HepG2 (cell line): Measurements from ENCODE around the gene L1CAM. TPM values are rescaled to one million over a fixed set of nuclear protein-coding genes. Genes with fewer than 3 reads are reported as not detected.

Experiments used
- ATAC-seq: fragments of 200-7000 bp; cut with Tn5 transposase; 3 replicates; pipeline ENCODE4 v1.9.1; 2020; ENCODE audit warnings: mild to moderate bottlenecking, moderate library complexity
- BruUV-seq: library from RNA; stranded (reverse); fragments of 400-500 nt; replicated peaks from 2 replicates; lab custom pipeline; 2021; lab: Mats Ljungman, UMichigan
- CTCF ChIA-PET: fragments of 300-600 bp; formaldehyde crosslinking; extraction: SDS; loops from one replicate; lab custom pipeline; 2021; ENCODE audit warnings: low total read pairs, inconsistent platforms, low intra/inter-chr PET ratio; lab: Yijun Ruan, JAX
- POLR2A ChIA-PET: fragments of 350-600 bp; sonication (Branson Sonifier 250); formaldehyde crosslinking; loops from one replicate; lab custom pipeline; 2020; ENCODE audit warnings: antibody characterized with exemption, inconsistent platforms; lab: Yijun Ruan, JAX
- DNase-seq: peaks from one replicate; pipeline ENCODE4 v3.0.0-alpha.2; 2015; ENCODE audit warnings: low spot score
- FAIRE-seq: peaks from 3 replicates; lab custom pipeline; 2011; peaks lifted over from hg19 to GRCh38; lab: Jason Lieb, UNC
- H2AFZ ChIP-seq: one replicate; pipeline ENCODE4 v1.6.1; 2011; ENCODE audit warnings: low read length, inconsistent platforms
- H3K27ac ChIP-seq: fragments of 300-600 bp; 3 replicates; pipeline ENCODE4 v1.8.0; 2011; ENCODE audit warnings: mixed run types, mild to moderate bottlenecking, mixed read lengths, low read length, inconsistent platforms; ENCODE audit not compliant: insufficient read depth; ENCODE audit errors: extremely low read length
- H3K27me3 ChIP-seq, 2 experiments: fragments of 200-600 bp in 1 of 2; 2 replicates in 1 of 2; 3 replicates in 1 of 2; pipeline versions ENCODE4 v1.6.0 to v1.8.0; 2011; ENCODE audit warnings: low read length in 2 of 2, mild to moderate bottlenecking in 2 of 2, moderate library complexity in 2 of 2, inconsistent platforms in 1 of 2; ENCODE audit not compliant: insufficient read depth in 2 of 2, control insufficient read depth in 1 of 2
- H3K36me3 ChIP-seq, 2 experiments: fragments of 200-600 bp in 1 of 2; replicated peaks in 1 of 2; 2 replicates in 1 of 2; 3 replicates in 1 of 2; pipeline versions ENCODE4 v1.5.1 to v1.8.0; 2011; ENCODE audit warnings: low read length in 2 of 2, inconsistent platforms in 1 of 2; ENCODE audit not compliant: insufficient read depth in 2 of 2, control insufficient read depth in 1 of 2
- H3K4me1 ChIP-seq: 2 replicates; pipeline ENCODE4 v1.5.1; 2012; ENCODE audit warnings: low read length, inconsistent platforms; ENCODE audit not compliant: insufficient read depth
- H3K4me2 ChIP-seq: 2 replicates; pipeline ENCODE4 v1.6.0; 2011; ENCODE audit warnings: low read depth, low read length, inconsistent platforms
- H3K4me3 ChIP-seq, 3 experiments: fragments of 200-600 bp in 1 of 3; sonication (generic), shearing (Covaris generic) in 1 of 3; replicated peaks in 1 of 3; 2 replicates each; pipeline ENCODE4 v1.5.1; 2011 to 2016; ENCODE audit warnings: low read length in 3 of 3, inconsistent platforms in 2 of 3, low read depth in 2 of 3, mild to moderate bottlenecking in 2 of 3, control low read depth in 1 of 3, mixed read lengths in 1 of 3; ENCODE audit not compliant: insufficient read depth in 1 of 3
- H3K79me2 ChIP-seq: one replicate; pipeline ENCODE4 v1.6.1; 2011; ENCODE audit warnings: low read length, inconsistent platforms; ENCODE audit not compliant: insufficient read depth
- H3K9ac ChIP-seq: 2 replicates; pipeline ENCODE4 v1.6.0; 2011; ENCODE audit warnings: mild to moderate bottlenecking, low read depth, low read length, inconsistent platforms; ENCODE audit not compliant: insufficient read depth
- H3K9me3 ChIP-seq: 2 replicates; pipeline ENCODE4 v1.5.1; 2012; ENCODE audit warnings: mild to moderate bottlenecking, low read length
- H4K20me1 ChIP-seq: 2 replicates; pipeline ENCODE4 v1.6.0; 2011; ENCODE audit warnings: inconsistent platforms, mild to moderate bottlenecking, low read length, moderate library complexity; ENCODE audit not compliant: insufficient read depth
- ERF ChIP-seq: IDR thresholded peaks from 2 replicates; pipeline ENCODE4 v1.6.1; 2018; ENCODE audit warnings: missing biosample characterization, missing genetic modification reagents
- FOSL2 ChIP-seq: sonication (generic); formaldehyde crosslinking; IDR thresholded peaks from 2 replicates; pipeline ENCODE4 v1.4.0; 2020; ENCODE audit warnings: missing genetic modification reagents
- HNF4A ChIP-seq: sonication (generic); formaldehyde crosslinking; IDR thresholded peaks from 2 replicates; pipeline ENCODE4 v1.4.0; 2020; ENCODE audit warnings: missing genetic modification reagents
- JUNB ChIP-seq: sonication (generic); formaldehyde crosslinking; IDR thresholded peaks from 2 replicates; pipeline ENCODE4 v1.8.0; 2022; ENCODE audit warnings: missing genetic modification reagents, mild to moderate bottlenecking, borderline replicate concordance
- PHB2 ChIP-seq: fragments of 450-650 bp; IDR thresholded peaks from 2 replicates; pipeline ENCODE4 v1.6.1; 2018; ENCODE audit not compliant: partially characterized antibody
- SP1 ChIP-seq, 2 experiments: fragments of 450-650 bp in 1 of 2; sonication (generic) in 1 of 2; formaldehyde crosslinking in 1 of 2; IDR thresholded peaks; 2 replicates each; pipeline versions ENCODE4 v1.4.0 to v1.6.1; 2016 to 2020; ENCODE audit warnings: missing genetic modification reagents in 1 of 2
- SYNCRIP ChIP-seq: fragments of 200-400 bp; formaldehyde crosslinking; IDR thresholded peaks from 2 replicates; pipeline ENCODE4 v1.6.1; 2018; ENCODE audit warnings: mild to moderate bottlenecking, low read depth, low read length; ENCODE audit not compliant: insufficient read depth
- ZKSCAN1 ChIP-seq: fragments of 150-350 bp; IDR thresholded peaks from 2 replicates; pipeline ENCODE4 v1.6.1; 2014; ENCODE audit warnings: low read length
- ZNF138 ChIP-seq: sonication (generic); formaldehyde crosslinking; IDR thresholded peaks from 2 replicates; pipeline ENCODE4 v1.5.0; 2020; ENCODE audit warnings: mild to moderate bottlenecking, low read depth, missing genetic modification reagents
- ZNF143 ChIP-seq: sonication (generic); formaldehyde crosslinking; IDR thresholded peaks from 2 replicates; pipeline ENCODE4 v1.4.0; 2020; ENCODE audit warnings: missing genetic modification reagents
- ZNF460 ChIP-seq: sonication (generic); formaldehyde crosslinking; IDR thresholded peaks from 2 replicates; pipeline ENCODE4 v1.5.1; 2020; ENCODE audit warnings: missing genetic modification reagents, mild to moderate bottlenecking, borderline replicate concordance
- ZNF543 ChIP-seq: sonication (generic); formaldehyde crosslinking; IDR thresholded peaks from 2 replicates; pipeline ENCODE4 v1.4.0; 2020; ENCODE audit warnings: mild to moderate bottlenecking, missing genetic modification reagents
- ZNF773 ChIP-seq: sonication (generic); formaldehyde crosslinking; IDR thresholded peaks from 2 replicates; pipeline ENCODE4 v1.4.0; 2020; ENCODE audit warnings: missing genetic modification reagents, borderline replicate concordance
- ZNF782 ChIP-seq: sonication (generic); formaldehyde crosslinking; IDR thresholded peaks from 2 replicates; pipeline ENCODE4 v1.4.0; 2020; ENCODE audit warnings: missing genetic modification reagents, mild to moderate bottlenecking, borderline replicate concordance
- WGBS: methylation state at CpG from one replicate; pipeline ENCODE4 v1.1.6; 2017; ENCODE audit warnings: low lambda C conversion rate; 5-methylcytosine and 5-hydroxymethylcytosine counted together
- in situ Hi-C: cut with HindIII; loops from 2 replicates; pipeline ENCODE4 v1.10.0; 2017; ENCODE audit warnings: low pct_unique_long_range_greater_than_20kb; ENCODE audit not compliant: extremely low pct_ligation_motif_present
- intact Hi-C: fragments of 100-400 bp; cut with micrococcal nuclease; formaldehyde crosslinking; loops from one replicate; pipeline ENCODE4 v1.10.0; 2022; ENCODE audit not compliant: unreplicated experiment
- polyA plus RNA-seq, 8 experiments: library from polyadenylated mRNA; depleted of rRNA in 3 of 8; stranded (reverse) in 7 of 8; unstranded in 1 of 8; fragments of >200 nt; fragmentation: Illumina TruSeq in 4 of 8; extraction: Trizol in 4 of 8; gene quantifications; 2 replicates each; pipeline versions ENCODE4 v1.2.1 to v1.2.3, GENCODE V29; 2011 to 2016; ENCODE audit warnings: low read depth in 4 of 8, missing spikeins in 1 of 8, mixed read lengths in 1 of 8; ENCODE audit not compliant: insufficient read depth in 1 of 8
- total RNA-seq, 5 experiments: library from RNA; depleted of rRNA; stranded (reverse); fragments of >200 nt; fragmentation: Illumina TruSeq; extraction: Trizol; gene quantifications; 2 replicates each; pipeline ENCODE4 v1.2.3, GENCODE V29; 2016; ENCODE audit warnings: low read depth in 1 of 5
- TF ChIP-seq, protein P1 (sequence below): IDR thresholded peaks from 2 replicates; pipeline ENCODE4 v1.6.1; 2012; ENCODE audit warnings: low read depth, low read length, improper control_type of control experiment
- TF ChIP-seq, protein P2 (sequence below): sonication (generic); formaldehyde crosslinking; IDR thresholded peaks from 2 replicates; pipeline ENCODE4 v1.5.0; 2020; ENCODE audit warnings: mild to moderate bottlenecking, missing genetic modification reagents, borderline replicate concordance

L1CAM gene
- total and polyA plus RNA-seq, 2 of the 13 experiments (the other 11 are each of a cell fraction or from before 2014, with no cell fraction given): 1.4 to 2.0 TPM

DNA sequence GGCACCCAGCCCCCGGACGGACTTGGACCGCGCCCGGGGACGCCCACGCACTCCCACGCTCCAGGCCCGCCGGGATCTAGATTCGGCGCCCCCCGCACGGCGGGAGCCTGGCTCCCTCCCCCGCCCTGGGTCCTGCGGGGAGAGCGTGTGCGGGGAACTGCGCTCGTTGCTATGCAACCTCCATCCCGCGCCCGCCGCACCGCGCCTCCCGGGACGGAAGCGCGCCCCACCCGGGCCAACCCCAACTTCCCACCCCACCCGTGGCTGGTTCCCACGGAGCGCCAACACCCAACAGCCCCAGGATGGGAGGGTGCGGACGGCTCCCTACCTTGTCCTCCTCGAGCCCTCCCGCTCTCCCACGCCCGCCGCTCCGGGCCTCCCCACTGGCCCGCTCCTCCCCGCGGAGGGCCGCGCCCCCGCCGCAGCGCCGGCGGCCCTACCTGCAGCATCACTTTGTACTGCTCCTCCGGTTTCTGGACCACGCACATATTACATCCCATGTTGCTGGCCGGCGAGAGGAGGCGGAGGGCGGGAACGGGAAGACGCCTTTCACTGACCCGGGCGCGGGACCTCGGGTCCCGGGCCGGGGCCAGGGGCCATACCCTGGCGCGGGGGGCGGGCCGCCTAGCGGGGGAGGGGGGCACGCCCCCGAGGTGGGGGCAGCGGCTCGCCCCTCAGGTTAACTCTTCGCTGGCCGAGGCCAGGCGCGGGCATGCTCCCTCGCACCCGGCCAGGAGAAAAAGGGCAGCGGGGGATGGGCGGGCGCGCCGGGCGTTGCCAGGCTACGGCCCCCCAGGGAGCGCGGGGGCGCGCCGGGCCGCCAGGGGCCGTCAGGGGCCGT, 56.0 kb downstream of the L1CAM start, which contains the start of gene PDZD4:
Gene PDZD4, minus strand, starts transcription at position 746 of the 841 bp plus-strand sequence. Its CDS starts 246 bp downstream, at position 500.
- DNase-seq: no peak
- intact Hi-C loops (no loop called here), in situ Hi-C loops (no loop called here)
- no peaks in the 10 kb centered on the region for H4K20me1 ChIP-seq
- ATAC-seq: no peak
- no peak for FAIRE-seq
- no peaks in the 10 kb centered on the region for H3K79me2 ChIP-seq
- no peak within 1 kb of the TSS for H2AFZ ChIP-seq
- no TSS peak for BruUV-seq
- no peaks in the 10 kb centered on the region for H3K4me1 ChIP-seq
- CTCF ChIA-PET: no interaction called here
- H3K4me2 ChIP-seq: no peak within 1 kb of the TSS
- no peaks in the 10 kb centered on the region for H3K9me3 ChIP-seq
- POLR2A ChIA-PET: no interaction called here
- H3K9ac ChIP-seq: no peak within 1 kb of the TSS
- no peak within 1 kb of the TSS for H3K27ac ChIP-seq
- peaks cover 4 to 35% of the 10 kb centered on the region in 2 experiments; a peak in 3 of 5 replicates for H3K27me3 ChIP-seq
- no peaks in the 10 kb centered on the region for H3K36me3 ChIP-seq
- H3K4me3 ChIP-seq: no peak within 1 kb of the TSS; a peak in 1 of 6 replicates
- no CpG with 5 or more reads among the region's 97 CpGs for WGBS
- no peak for TF ChIP-seq ZNF773 (CRISPR knock-in tag)
- TF ChIP-seq ZNF782 (CRISPR knock-in tag): no peak
- TF ChIP-seq SYNCRIP: no peak
- no peak for TF ChIP-seq FOSL2 (CRISPR knock-in tag)
- TF ChIP-seq ZKSCAN1: no peak
- TF ChIP-seq ZNF460 (CRISPR knock-in tag): no peak
- no peak for TF ChIP-seq SP1 (IDR thresholded peaks at IDR 0.05)
- no peak for TF ChIP-seq SP1 (CRISPR knock-in tag; IDR thresholded peaks at IDR 0.05)
- TF ChIP-seq ZNF143 (CRISPR knock-in tag): no peak
- no peak for TF ChIP-seq ERF (CRISPR knock-in tag)
- no peak for TF ChIP-seq ZNF138 (CRISPR knock-in tag)
- no peak for TF ChIP-seq PHB2
- no peak for TF ChIP-seq JUNB (CRISPR knock-in tag)
- no peak for TF ChIP-seq ZNF543 (CRISPR knock-in tag)
- no peak for TF ChIP-seq HNF4A
- TF ChIP-seq, protein P1, sequence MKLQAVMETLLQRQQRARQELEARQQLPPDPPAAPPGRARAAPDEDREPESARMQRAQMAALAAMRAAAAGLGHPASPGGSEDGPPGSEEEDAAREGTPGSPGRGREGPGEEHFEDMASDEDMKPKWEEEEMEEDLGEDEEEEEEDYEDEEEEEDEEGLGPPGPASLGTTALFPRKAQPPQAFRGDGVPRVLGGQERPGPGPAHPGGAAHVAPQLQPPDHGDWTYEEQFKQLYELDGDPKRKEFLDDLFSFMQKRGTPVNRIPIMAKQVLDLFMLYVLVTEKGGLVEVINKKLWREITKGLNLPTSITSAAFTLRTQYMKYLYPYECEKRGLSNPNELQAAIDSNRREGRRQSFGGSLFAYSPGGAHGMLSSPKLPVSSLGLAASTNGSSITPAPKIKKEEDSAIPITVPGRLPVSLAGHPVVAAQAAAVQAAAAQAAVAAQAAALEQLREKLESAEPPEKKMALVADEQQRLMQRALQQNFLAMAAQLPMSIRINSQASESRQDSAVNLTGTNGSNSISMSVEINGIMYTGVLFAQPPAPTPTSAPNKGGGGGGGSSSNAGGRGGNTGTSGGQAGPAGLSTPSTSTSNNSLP: no peak
- TF ChIP-seq, protein P2, sequence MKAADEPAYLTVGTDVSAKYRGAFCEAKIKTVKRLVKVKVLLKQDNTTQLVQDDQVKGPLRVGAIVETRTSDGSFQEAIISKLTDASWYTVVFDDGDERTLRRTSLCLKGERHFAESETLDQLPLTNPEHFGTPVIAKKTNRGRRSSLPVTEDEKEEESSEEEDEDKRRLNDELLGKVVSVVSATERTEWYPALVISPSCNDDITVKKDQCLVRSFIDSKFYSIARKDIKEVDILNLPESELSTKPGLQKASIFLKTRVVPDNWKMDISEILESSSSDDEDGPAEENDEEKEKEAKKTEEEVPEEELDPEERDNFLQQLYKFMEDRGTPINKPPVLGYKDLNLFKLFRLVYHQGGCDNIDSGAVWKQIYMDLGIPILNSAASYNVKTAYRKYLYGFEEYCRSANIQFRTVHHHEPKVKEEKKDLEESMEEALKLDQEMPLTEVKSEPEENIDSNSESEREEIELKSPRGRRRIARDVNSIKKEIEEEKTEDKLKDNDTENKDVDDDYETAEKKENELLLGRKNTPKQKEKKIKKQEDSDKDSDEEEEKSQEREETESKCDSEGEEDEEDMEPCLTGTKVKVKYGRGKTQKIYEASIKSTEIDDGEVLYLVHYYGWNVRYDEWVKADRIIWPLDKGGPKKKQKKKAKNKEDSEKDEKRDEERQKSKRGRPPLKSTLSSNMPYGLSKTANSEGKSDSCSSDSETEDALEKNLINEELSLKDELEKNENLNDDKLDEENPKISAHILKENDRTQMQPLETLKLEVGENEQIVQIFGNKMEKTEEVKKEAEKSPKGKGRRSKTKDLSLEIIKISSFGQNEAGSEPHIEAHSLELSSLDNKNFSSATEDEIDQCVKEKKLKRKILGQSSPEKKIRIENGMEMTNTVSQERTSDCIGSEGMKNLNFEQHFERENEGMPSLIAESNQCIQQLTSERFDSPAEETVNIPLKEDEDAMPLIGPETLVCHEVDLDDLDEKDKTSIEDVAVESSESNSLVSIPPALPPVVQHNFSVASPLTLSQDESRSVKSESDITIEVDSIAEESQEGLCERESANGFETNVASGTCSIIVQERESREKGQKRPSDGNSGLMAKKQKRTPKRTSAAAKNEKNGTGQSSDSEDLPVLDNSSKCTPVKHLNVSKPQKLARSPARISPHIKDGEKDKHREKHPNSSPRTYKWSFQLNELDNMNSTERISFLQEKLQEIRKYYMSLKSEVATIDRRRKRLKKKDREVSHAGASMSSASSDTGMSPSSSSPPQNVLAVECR (CRISPR knock-in tag): no peak
